DMS 273 (cell line): ENCODE data around the gene DHX29.

ENCODE experiments used
- DNase-seq: peaks from one replicate; lab custom pipeline; 2025; ENCODE audit not compliant: unreplicated experiment; lab: John Stamatoyannopoulos, UW

The DHX29 gene

DNA sequence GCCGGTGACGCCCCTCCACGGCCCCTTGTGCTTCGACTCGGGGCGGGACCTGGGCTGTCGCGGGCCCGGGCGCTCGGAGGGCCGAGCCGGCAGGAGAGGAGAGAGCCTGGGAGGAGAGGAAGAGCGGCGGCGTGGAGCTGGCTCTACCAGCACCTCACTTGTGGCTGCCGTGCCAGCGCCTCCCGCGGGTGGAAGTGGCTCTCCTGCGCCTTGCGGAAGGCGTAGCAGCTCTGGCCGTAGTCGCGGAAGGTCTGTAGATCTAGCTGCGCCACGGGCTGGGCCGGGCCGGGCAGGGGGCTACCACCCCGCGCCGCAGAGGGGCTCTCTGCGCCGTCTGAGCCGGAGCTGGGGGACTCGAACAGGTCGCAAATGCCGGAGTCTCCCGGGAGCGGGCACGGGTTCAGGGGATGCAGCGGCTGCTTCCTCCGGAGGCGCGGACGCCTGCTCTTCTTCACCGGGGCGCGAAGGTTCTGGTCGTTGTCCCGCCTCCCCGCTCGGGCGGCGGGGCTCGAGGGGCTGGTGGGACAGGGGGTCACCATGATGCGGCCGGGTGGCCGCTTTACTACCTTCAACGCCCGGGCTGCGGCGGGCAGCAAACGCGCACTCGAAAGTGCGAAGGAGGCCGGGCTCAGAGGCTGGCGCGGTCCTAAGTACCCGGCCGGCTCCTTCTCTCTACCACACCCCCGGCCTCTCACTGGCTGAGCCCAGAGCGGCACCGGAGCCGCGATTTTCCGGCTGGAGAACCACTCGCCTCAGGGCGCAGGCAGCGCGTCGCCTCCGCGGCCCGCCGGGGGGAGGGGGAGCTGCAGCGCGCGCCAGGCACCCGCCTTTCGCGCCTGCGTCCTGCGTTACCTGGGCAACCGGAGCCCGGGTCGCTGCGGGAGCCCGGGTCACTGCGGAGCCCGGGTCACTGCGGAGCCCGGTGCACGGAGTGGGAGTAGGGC lies 74.2 kb downstream of the DHX29 start, which contains the start of gene CCNO:
Gene CCNO (minus strand): TSS at position 624 of the 944 bp plus-strand sequence. CDS start 85 bp downstream, at position 539.
- peak; percentile 97 for DNase-seq

DNA sequence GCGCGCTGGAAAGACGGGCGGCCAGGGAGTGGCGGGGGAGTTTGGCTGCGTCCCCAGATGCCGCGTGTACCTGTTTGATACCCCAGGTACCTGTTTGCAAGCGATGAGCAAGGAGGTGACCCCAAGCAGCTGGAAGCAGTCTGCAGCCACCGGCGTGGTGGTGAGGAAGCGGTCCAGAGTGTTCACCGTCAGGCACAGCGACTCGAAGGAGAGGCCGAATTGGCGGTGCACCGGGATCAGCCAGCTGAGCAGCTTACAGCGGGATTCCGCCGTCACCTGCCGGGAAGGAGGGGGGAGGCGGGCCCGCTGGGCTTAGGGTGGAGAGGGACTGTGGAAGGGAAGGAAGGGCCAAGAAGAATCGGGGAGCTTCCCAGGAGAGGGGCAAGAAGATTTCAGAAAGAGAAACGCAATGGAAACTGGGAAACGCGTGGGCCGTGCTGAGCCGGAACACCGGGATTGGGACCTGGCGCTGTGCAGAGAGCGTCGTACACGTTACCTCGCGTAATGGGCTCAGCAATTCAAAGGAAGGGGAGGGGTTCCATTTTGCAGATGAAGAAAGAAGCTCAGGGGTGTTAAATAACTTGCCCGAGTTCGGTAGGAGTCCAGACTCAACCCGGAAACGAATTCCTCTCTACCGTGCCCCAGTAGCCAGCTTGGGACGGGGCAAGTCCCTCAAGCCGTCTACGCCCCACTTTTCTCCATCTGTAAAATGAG lies 75.1 kb downstream of the DHX29 start:
- DNase-seq = peak; percentile 79

DNA sequence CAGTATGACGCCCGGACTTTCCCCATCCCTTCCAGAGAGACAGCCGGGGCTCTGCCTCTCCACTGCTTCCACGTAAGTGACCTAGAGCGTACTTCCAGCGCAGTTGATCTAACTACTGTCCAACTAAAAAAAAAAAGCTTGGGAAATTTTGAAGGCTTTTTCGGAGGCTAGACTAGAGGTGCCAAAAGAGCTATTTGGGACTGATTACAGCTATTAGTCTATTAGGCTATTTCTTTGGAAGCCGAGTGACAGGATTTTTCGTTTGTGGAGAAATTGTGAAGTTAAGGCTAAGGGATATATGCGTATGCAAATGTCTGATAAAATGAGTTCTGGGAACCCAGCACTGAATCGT lies 75.6 kb downstream of the DHX29 start:
- no peak for DNase-seq

DNA sequence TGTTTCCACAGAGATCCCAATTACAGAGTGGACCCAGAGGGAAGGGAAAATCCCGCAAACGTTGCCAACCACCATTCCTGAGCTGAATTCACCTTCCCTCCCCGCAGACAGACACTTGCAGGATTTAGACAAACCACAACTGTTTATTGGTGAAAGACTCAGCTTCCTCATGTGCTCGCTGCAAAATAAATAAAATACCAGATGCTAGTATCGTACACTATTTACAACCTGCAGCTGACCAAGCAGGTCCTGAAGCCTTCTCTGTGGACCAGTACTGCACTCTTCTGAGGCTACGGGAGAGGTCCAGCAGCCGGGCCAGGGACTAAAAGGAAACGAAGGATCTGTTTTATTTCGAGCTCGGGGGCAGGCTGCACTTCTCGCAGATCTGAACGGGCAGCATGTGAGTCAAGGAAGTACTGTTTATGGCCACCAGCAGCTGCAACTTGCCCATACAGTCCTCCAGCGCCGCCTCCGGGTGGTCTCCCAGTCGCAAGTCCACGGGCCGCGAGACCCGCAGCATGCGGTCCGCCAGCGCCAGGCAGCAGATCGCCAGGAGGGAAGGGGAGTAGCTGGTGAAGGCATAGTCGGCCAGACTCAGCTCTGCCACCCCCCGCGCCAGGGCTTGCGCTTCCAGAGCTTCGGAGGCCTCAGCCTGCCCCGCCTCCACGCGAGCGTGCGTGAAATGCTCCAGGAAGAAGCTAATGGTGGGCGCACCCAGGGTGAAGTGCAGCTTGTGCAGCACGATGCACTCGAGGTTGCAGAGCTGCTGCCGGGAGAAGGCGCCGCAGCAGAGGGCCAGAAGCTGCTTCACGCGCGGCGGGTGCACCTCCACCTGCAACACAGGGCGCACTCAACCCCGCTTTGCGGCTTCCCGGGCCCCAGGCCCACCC lies 76.2 kb downstream of the DHX29 start:
- no peak for DNase-seq

DNA sequence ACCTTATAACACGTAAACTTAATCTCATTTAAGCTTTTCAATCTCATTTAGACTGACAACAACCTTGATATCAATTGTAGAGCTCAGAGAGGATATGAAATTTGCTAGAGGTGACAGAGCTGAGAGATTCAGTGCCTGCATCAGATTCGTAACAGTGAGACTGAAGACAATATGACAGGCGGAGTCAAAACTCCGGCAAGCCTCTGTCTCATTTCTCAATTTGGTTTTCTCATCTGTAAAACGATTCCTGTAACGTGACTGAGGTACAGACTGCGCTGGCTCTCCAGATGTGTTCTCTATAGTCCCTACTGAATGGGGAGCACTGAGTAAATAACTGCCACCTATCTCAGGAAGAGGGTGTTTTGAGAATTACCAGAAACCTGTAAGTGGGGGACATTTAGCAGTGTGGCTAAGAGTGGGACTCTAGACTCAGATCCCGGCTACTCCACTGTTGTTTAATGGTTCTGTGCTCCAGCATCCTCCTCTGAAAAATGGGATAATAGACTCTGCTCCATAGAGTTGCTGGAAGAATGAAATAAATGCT lies 77.3 kb downstream of the DHX29 start:
- DNase-seq = no peak

- DNase-seq = no peak
Observed at GRCh38 chr5:55227664-55228430, 79.6 kb downstream of the DHX29 start.

- DNase-seq = peak; percentile 94
Observed at GRCh38 chr5:55226934-55227663, 80.4 kb downstream of the DHX29 start, which contains the start of gene MCIDAS. Gene MCIDAS (minus strand): TSS chr5:55227315. CDS start chr5:55227138, 177 bp downstream.

DNA sequence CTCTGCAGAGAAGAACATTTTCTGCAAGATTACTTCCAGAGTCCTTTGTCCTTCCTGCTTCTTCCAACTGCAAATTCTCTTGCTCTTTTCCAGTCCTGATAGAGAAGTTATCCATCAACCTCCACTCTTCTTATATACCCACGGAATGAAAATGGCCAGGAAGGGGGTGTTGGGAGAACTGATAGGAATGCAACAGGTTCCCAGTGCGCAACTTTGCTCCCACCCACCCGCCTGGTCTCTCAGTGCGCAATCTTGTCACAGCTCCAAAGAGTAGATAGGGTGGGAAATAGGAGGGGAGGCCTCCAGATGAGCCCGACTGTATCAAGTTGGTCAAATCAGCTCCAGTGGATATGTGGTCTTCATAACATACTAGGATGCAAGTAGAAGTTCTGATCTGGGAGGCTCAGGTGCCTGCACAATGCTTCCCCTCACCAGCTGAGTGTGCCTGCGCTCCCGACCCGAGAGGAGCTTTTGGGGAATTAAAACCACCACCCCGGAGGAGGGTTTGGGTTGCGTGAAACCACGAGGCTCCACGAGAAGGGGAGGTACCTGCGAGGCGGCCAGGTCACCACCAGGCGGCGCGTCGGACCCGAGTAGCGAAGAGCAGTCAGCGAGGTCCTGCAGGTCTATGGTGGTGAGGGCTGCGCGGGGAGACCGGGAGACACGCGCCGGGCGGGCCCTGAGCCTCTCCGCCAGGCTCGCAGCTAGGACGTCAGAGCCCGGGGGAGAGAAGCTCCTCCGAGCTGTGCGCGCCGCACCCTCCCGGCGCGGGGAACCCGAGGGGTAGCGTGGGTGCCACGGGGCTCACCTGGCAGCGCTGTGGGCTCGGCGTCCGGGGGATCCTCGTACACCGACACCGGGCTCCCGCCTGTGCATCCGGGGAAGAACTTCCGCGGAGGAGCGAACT lies 81.2 kb downstream of the DHX29 start:
- DNase-seq = peak; percentile 94

GRCh38 chr5:55225346-55225745 lies 82.1 kb downstream of the DHX29 start:
- DNase-seq = no peak

DNA sequence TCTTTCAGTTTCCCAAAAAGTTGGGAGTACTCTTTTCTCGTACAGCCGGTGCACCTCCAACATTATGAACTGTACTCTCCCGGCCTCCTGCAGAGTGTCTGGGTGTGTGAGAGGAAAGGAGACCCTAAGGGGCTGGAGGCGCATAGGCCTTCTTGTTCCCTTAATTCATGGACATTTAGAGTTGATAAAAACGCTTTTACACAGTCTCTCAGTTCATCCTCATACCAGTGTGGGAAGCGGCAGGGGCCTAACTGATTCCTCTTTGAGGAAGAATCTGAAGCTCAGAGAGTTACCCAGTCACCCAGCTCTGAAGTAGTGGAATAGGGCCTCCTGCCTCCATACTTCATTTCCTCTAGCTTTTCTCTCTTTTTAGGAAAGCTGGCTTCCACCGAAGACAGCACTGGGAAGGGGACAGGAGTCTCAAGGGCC lies 83.7 kb downstream of the DHX29 start:
- DNase-seq = no peak

- DNase-seq = no peak
Observed at GRCh38 chr5:55222985-55223811, 84.3 kb downstream of the DHX29 start.

GRCh38 chr5:55222092-55222984 lies 85.2 kb downstream of the DHX29 start:
- no peak for DNase-seq

DNA sequence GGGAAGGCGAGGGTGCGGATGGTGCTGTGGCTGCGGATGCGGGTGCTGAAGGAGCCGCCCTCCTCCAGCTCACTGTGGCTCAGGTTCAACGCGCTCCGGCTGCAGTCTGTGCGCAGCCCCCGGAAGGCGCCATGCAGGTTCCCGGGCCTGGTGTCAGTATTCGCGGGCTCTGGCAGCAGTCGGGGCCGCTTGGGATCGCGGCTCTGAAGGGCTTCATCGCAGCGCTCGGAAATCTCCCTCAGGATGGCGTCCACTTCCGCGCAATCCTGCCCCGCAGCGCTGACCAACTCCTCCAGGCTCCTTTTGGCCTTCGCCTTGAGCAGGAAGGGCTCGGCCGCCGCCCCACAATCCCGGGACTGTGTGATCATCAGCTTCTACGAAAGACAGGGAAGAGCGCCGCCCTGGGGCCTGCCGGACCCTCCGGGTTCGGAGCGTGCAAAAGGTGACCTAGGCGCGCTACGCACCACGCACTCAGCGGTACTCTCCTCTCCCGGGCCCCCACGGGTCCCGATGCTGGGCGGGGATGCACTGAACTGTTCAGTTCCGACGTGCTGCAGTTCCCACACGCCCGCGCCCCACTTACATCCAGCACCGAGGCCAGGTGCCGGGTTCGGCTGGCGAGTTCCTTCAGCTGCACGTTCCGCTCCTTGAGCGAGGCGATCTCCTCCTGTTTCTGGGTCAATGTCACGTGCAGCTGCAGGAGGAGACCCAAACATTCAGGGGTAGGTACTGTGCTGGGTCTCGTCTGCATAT lies 86.9 kb downstream of the DHX29 start:
- DNase-seq = no peak

- DNase-seq = no peak
Observed at GRCh38 chr5:55219770-55220169, 87.7 kb downstream of the DHX29 start.

DNA sequence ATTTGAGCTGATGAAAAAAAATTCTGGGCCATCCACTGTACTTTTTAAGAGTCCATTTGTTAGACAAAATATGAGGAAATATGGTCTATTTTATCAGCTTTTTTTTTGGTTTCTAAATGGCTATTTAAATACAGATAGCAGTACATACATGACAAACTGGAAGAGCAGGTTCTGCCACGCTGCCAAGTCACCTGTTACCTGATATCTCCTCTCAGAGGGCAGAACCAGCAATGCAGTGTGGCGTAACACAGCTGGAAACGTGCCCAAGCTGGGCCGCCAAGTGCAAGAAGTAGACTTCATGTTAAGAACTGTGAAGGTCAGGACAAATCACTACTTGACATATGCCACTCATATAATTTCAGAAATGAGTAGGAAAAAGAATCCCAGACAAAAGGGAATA lies 88.5 kb downstream of the DHX29 start:
- peak; percentile 23 for DNase-seq
